Esophagus muscularis mucosa (tissue), 3 donors: ENCODE results near the gene MBTD1.

Source experiments
- CTCF ChIP-seq, 3 experiments: fragments of 200-600 bp in 2 of 3; fragments of 450-650 bp in 1 of 3; sonication (generic) in 2 of 3; IDR thresholded peaks; one replicate each; pipeline ENCODE4 v1.5.1; 2017 to 2019; ENCODE audit warnings: antibody characterized with exemption in 3 of 3, mild to moderate bottlenecking in 2 of 3, moderate library complexity in 1 of 3
- POLR2A ChIP-seq: fragments of 450-650 bp; IDR thresholded peaks from one replicate; pipeline ENCODE4 v1.6.1; 2017; ENCODE audit warnings: antibody characterized with exemption, moderate library complexity, mild to moderate bottlenecking, low read depth
- POLR2AphosphoS5 ChIP-seq, 2 donors: sonication (generic); formaldehyde crosslinking; IDR thresholded peaks; one replicate each; pipeline ENCODE4 v1.6.1; 2017; ENCODE audit warnings: antibody characterized with exemption in 2 of 2

GRCh38 chr17:51166198-51166986 lies 93.5 kb downstream of the MBTD1 start, which contains the start of gene NME2:
- TF ChIP-seq POLR2A (peak; percentile 48), CTCF (IDR thresholded peaks at IDR 0.05) (no peak), POLR2AphosphoS5 (IDR thresholded peaks at IDR 0.05) (peak; percentile 69 to 91)
